ENCODE results near the gene RBM4B.

- TF ChIP-seq CTCF (IDR thresholded peaks at IDR 0.05; ENCODE audit: low read length) (no peak), EZH2 (IDR thresholded peaks at IDR 0.05; ENCODE audit: borderline replicate concordance, low read length) (no peak)
Measured at GRCh38 chr11:66708701-66709100, 31.0 kb upstream of the RBM4B start.

Measured in OCI-LY1 (cell line).